Panc1 (cell line): ENCODE measurements around the gene ST3GAL4. TPM values are rescaled to one million over a fixed set of nuclear protein-coding genes. Genes with fewer than 3 reads are reported as not detected.

ENCODE experiments used
- ATAC-seq: fragments of 200-7000 bp; cut with Tn5 transposase; 2 replicates; pipeline ENCODE4 v1.9.1; 2020; ENCODE audit warnings: mild to moderate bottlenecking, moderate library complexity
- BruUV-seq: library from RNA; stranded (reverse); fragments of 400-500 nt; replicated peaks from 2 replicates; lab custom pipeline; 2021; lab: Mats Ljungman, UMichigan
- CTCF ChIA-PET: fragments of 300-600 bp; sonication (Branson Sonifier 250); formaldehyde crosslinking; loops from one replicate; lab custom pipeline; 2022; ENCODE audit warnings: antibody characterized with exemption; lab: Charles Lee
- POLR2A ChIA-PET: fragments of 300-600 bp; sonication (Branson Sonifier 250); formaldehyde crosslinking; loops from one replicate; lab custom pipeline; 2022; ENCODE audit warnings: antibody characterized with exemption; lab: Charles Lee
- DNase-seq: peaks from one replicate; pipeline ENCODE4 v3.0.0-alpha.2; 2010; ENCODE audit warnings: low read depth, low spot score
- H3K27ac ChIP-seq: 2 replicates; pipeline ENCODE4 v1.5.1; 2011; ENCODE audit warnings: mild to moderate bottlenecking, low read length, inconsistent platforms
- H3K27me3 ChIP-seq: fragments of 200-500 bp; sonication (Bioruptor generic); 2 replicates; pipeline ENCODE4 v1.6.0; 2014; ENCODE audit warnings: low read length, inconsistent platforms; ENCODE audit not compliant: control insufficient read depth, insufficient read depth
- H3K36me3 ChIP-seq: fragments of 200-500 bp; sonication (Bioruptor generic); 2 replicates; pipeline ENCODE4 v1.5.1; 2014; ENCODE audit warnings: inconsistent platforms, mild to moderate bottlenecking, low read length, moderate library complexity; ENCODE audit not compliant: control insufficient read depth, insufficient read depth
- H3K4me1 ChIP-seq: 2 replicates; pipeline ENCODE4 v1.5.1; 2011; ENCODE audit warnings: inconsistent platforms, mild to moderate bottlenecking, low read length, moderate library complexity; ENCODE audit not compliant: control insufficient read depth, insufficient read depth
- H3K4me3 ChIP-seq, 2 experiments: 2 replicates each; pipeline ENCODE4 v1.5.1; 2011 to 2012; ENCODE audit warnings: low read depth in 2 of 2, low read length in 2 of 2, mild to moderate bottlenecking in 2 of 2, inconsistent platforms in 1 of 2, moderate library complexity in 1 of 2
- H3K9me3 ChIP-seq: fragments of 200-500 bp; sonication (Bioruptor generic); 2 replicates; pipeline ENCODE4 v1.5.1; 2014; ENCODE audit warnings: low read depth, mild to moderate bottlenecking, inconsistent platforms, low read length, moderate library complexity; ENCODE audit not compliant: control insufficient read depth, insufficient read depth
- POLR2AphosphoS5 ChIP-seq: IDR thresholded peaks from 2 replicates; pipeline ENCODE4 v1.6.1; 2012; ENCODE audit warnings: mild to moderate bottlenecking, low read depth, low read length, moderate library complexity
- SIN3A ChIP-seq: IDR thresholded peaks from 2 replicates; pipeline ENCODE4 v1.6.1; 2012; ENCODE audit warnings: low read depth, mild to moderate bottlenecking, low read length, moderate library complexity, borderline replicate concordance; ENCODE audit not compliant: insufficient read depth
- TCF7L2 ChIP-seq: IDR thresholded peaks from 2 replicates; pipeline ENCODE4 v1.6.1; 2011; ENCODE audit warnings: mild to moderate bottlenecking, low read depth, low read length, inconsistent platforms
- in situ Hi-C: cut with HindIII; loops from 2 replicates; pipeline ENCODE4 v1.10.0; 2016; ENCODE audit warnings: low sequenced_read_pairs, low pct_unique_long_range_greater_than_20kb
- intact Hi-C: fragments of 100-400 bp; cut with micrococcal nuclease; formaldehyde crosslinking; loops from one replicate; pipeline ENCODE4 v1.10.0; 2022; ENCODE audit not compliant: unreplicated experiment
- total RNA-seq: library from RNA; stranded (reverse); gene quantifications from one replicate; pipeline ENCODE4 v1.2.1, GENCODE V29; 2021; ENCODE audit not compliant: unreplicated experiment
- TF ChIP-seq, protein P1 (sequence below), 2 experiments: IDR thresholded peaks; 2 replicates each; pipeline ENCODE4 v1.6.1; 2011 to 2012; ENCODE audit warnings: low read depth in 2 of 2, control low read depth in 1 of 2, low read length in 1 of 2, mild to moderate bottlenecking in 1 of 2, moderate library complexity in 1 of 2; ENCODE audit not compliant: insufficient read depth in 1 of 2
- TF ChIP-seq, protein P2 (sequence below): fragments of 450-650 bp; IDR thresholded peaks from 2 replicates; pipeline ENCODE4 v1.5.1; 2017; ENCODE audit warnings: mild to moderate bottlenecking

ST3GAL4 gene
- total RNA-seq, 1 experiment from 2014 or later: 56.6 TPM

DNA sequence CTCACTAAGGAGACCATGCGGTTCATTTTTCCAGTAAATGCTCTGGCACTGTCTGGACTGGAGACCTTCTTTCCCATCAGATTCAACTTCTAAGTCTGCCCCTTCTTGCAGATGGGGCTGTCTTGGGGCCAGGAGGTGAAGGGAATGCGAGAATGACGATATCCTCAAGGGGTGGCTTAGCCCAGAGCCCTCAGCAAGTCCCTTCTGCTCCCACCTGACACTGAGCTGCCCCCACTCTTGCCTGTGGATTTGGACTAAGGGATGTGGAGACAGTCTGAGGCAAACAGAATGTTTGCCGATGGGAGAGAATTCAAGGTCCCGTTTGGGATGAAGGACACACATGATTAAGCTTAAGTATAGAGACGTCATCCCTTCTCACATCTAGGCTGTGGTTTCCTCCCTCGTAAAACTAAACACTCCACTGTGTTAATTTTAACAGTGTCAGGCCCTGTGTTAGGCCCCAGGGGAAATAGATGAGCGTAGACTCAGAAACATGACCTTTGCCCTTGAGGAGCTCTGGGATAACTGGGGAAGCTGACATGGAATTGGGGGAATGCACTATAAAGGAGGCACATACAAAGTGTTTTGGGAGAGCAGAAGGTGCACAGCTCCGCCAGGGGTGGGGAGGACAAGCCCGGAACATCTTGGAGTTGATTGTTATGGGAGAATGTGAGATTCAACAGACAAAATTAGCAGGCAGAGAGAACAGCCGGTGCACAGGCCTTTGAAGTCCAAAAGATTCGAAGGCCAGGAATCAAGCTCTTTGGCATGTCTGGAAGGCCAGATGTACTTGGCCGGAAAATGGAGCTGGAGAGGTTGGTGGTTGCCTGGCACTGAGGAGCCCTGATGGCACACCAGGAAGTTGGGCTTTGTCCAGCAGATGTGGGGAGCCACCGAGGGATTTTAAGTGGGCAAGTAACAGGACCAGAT lies 71.6 kb downstream of the ST3GAL4 start:
- ATAC-seq (no peak), DNase-seq (no peak)
- H3K9me3 ChIP-seq: no peaks in the 10 kb centered on the region
- no peaks in the 10 kb centered on the region for H3K27me3 ChIP-seq
- no TSS peak for BruUV-seq
- no peak overlapping the region for H3K27ac ChIP-seq
- ChIA-PET POLR2A (no interaction called here), CTCF (no interaction called here)
- in situ Hi-C loops: no loop called here
- H3K36me3 ChIP-seq: no peaks in the 10 kb centered on the region
- intact Hi-C loops: loop anchor here (10.0 kb wide), 1 partner anchor 112 kb away; no protein-coding TSS in a partner anchor
- H3K4me3 ChIP-seq: no peak overlapping the region
- TF ChIP-seq POLR2AphosphoS5 (no peak), TCF7L2 (no peak), SIN3A (no peak)
- TF ChIP-seq, protein P1, sequence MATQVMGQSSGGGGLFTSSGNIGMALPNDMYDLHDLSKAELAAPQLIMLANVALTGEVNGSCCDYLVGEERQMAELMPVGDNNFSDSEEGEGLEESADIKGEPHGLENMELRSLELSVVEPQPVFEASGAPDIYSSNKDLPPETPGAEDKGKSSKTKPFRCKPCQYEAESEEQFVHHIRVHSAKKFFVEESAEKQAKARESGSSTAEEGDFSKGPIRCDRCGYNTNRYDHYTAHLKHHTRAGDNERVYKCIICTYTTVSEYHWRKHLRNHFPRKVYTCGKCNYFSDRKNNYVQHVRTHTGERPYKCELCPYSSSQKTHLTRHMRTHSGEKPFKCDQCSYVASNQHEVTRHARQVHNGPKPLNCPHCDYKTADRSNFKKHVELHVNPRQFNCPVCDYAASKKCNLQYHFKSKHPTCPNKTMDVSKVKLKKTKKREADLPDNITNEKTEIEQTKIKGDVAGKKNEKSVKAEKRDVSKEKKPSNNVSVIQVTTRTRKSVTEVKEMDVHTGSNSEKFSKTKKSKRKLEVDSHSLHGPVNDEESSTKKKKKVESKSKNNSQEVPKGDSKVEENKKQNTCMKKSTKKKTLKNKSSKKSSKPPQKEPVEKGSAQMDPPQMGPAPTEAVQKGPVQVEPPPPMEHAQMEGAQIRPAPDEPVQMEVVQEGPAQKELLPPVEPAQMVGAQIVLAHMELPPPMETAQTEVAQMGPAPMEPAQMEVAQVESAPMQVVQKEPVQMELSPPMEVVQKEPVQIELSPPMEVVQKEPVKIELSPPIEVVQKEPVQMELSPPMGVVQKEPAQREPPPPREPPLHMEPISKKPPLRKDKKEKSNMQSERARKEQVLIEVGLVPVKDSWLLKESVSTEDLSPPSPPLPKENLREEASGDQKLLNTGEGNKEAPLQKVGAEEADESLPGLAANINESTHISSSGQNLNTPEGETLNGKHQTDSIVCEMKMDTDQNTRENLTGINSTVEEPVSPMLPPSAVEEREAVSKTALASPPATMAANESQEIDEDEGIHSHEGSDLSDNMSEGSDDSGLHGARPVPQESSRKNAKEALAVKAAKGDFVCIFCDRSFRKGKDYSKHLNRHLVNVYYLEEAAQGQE (IDR thresholded peaks at IDR 0.05; ENCODE audit: insufficient read depth in 1 of 2, low read depth in 2 of 2, low read length in 1 of 2): no peak
- H3K4me1 ChIP-seq: no peaks in the 10 kb centered on the region

DNA sequence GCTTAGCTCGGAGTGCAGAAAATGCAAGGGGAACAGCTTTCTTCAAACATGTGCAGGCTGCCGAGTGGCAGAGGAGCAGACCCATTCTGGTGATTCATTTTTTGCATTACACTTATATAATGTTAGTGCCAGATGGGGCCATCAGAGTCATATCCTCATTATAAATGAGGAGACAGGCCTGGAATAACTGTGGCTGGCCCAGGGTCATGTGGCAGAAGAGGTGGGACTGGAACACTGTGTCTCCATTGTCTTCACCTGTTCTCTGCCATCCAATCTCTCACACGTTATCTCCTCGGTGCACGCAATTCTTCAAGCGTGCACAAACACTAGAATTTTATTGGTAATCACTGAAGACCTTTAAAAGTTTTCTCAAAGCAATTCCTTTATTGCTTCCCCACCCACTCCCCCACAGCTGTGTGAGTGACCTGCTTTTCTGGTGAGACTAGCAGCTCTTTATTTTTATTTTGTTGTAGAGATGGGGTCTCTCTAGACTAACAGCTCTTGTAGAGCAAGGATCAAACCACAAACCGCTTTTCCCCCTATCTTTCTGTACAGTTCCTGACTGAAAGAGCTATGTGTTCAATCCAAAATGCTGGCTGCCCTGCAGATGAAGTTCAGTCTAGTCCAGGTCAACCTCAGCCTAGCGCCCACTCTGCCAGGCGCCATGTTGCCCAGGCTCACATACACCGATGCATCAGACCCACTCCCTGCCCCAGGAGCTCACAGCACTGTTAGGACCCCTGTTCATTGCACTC lies 75.3 kb downstream of the ST3GAL4 start:
- H3K4me3 ChIP-seq: no peak overlapping the region
- peaks cover 4% of the 10 kb centered on the region; the same call in 1 of the 2 replicates for H3K4me1 ChIP-seq
- no TSS peak for BruUV-seq
- in situ Hi-C loops (no loop called here), intact Hi-C loops (no loop called here)
- H3K36me3 ChIP-seq: no peaks in the 10 kb centered on the region
- H3K27me3 ChIP-seq: no peaks in the 10 kb centered on the region
- ChIA-PET POLR2A (no interaction called here), CTCF (no interaction called here)
- TF ChIP-seq POLR2AphosphoS5 (no peak), SIN3A (no peak), TCF7L2 (no peak)
- TF ChIP-seq, protein P1 (IDR thresholded peaks at IDR 0.05; ENCODE audit: insufficient read depth in 1 of 2, low read depth in 2 of 2, low read length in 1 of 2): no peak
- TF ChIP-seq, protein P2, sequence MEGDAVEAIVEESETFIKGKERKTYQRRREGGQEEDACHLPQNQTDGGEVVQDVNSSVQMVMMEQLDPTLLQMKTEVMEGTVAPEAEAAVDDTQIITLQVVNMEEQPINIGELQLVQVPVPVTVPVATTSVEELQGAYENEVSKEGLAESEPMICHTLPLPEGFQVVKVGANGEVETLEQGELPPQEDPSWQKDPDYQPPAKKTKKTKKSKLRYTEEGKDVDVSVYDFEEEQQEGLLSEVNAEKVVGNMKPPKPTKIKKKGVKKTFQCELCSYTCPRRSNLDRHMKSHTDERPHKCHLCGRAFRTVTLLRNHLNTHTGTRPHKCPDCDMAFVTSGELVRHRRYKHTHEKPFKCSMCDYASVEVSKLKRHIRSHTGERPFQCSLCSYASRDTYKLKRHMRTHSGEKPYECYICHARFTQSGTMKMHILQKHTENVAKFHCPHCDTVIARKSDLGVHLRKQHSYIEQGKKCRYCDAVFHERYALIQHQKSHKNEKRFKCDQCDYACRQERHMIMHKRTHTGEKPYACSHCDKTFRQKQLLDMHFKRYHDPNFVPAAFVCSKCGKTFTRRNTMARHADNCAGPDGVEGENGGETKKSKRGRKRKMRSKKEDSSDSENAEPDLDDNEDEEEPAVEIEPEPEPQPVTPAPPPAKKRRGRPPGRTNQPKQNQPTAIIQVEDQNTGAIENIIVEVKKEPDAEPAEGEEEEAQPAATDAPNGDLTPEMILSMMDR: no peak
- ATAC-seq (no peak), DNase-seq (no peak)
- H3K27ac ChIP-seq: no peak overlapping the region
- no peaks in the 10 kb centered on the region for H3K9me3 ChIP-seq
